A673 (cell line): Measurements from ENCODE around the gene EFNA5.

ENCODE experiments used
- CTCF ChIP-seq: fragments of 300-800, 200-600 bp; sonication (generic); conservative IDR thresholded peaks from 2 replicates; pipeline ENCODE4 v1.5.1; 2017; ENCODE audit warnings: low read depth, mild to moderate bottlenecking, antibody characterized with exemption, low read length, moderate library complexity, mixed read lengths
- EZH2 ChIP-seq: fragments of 200-600 bp; sonication (generic); IDR thresholded peaks from 2 replicates; pipeline ENCODE4 v1.6.1; 2017; ENCODE audit warnings: borderline replicate concordance, low read depth, mild to moderate bottlenecking, mixed read lengths, antibody characterized with exemption, low read length; ENCODE audit not compliant: poor library complexity, severe bottlenecking

- TF ChIP-seq CTCF (no peak), EZH2 (no peak)
Observed at GRCh38 chr5:107478068-107478641, 192.6 kb downstream of the EFNA5 start.
